Vagina (tissue), 2 donors: ENCODE data around the gene KMT2B. TPM values are rescaled to one million over a fixed set of nuclear protein-coding genes. Genes with fewer than 3 reads are reported as not detected.

ENCODE experiments used
- DNase-seq, 2 donors: peaks; one replicate each; pipeline ENCODE4 v3.0.0-alpha.2; 2017; ENCODE audit errors: extremely low spot score in 2 of 2
- H3K27ac ChIP-seq: fragments of 200-600 bp; sonication (generic); one replicate; pipeline ENCODE4 v1.5.1; 2019
- H3K27me3 ChIP-seq: fragments of 200-600 bp; sonication (generic); one replicate; pipeline ENCODE4 v1.5.1; 2019
- H3K36me3 ChIP-seq, 2 donors: fragments of 200-600 bp; sonication (generic); one replicate each; pipeline ENCODE4 v1.5.1; 2017 to 2019
- H3K4me1 ChIP-seq: fragments of 200-600 bp; sonication (generic); one replicate; pipeline ENCODE4 v1.5.1; 2019
- H3K4me3 ChIP-seq, 2 donors: fragments of 200-600 bp; sonication (generic); 1 replicate in 1 of 2; 2 replicates in 1 of 2; pipeline ENCODE4 v1.5.1; 2016 to 2019
- H3K9me3 ChIP-seq: fragments of 200-600 bp; sonication (generic); one replicate; pipeline ENCODE4 v1.5.1; 2019
- POLR2A ChIP-seq, 2 donors: fragments of 450-650 bp; IDR thresholded peaks; one replicate each; pipeline ENCODE4 v1.6.1; 2017; ENCODE audit warnings: antibody characterized with exemption in 2 of 2, mild to moderate bottlenecking in 2 of 2, moderate library complexity in 2 of 2
- POLR2AphosphoS5 ChIP-seq, 2 donors: sonication (generic); formaldehyde crosslinking; IDR thresholded peaks; one replicate each; pipeline ENCODE4 v1.9.0; 2017; ENCODE audit warnings: antibody characterized with exemption in 2 of 2, mild to moderate bottlenecking in 2 of 2, low read depth in 1 of 2; ENCODE audit not compliant: insufficient read depth in 1 of 2
- intact Hi-C: fragments of 100-400 bp; cut with DNase I; formaldehyde crosslinking; loops from one replicate; pipeline ENCODE4 v1.15.1; 2023
- total RNA-seq: library from RNA; depleted of rRNA; stranded (reverse); fragments of >200 nt; gene quantifications from one replicate; pipeline ENCODE4 v1.2.3, GENCODE V29; 2016
- TF ChIP-seq, protein P1 (sequence below), 3 experiments: fragments of 450-650 bp in 2 of 3; fragments of 200-600 bp in 1 of 3; sonication (generic) in 1 of 3; IDR thresholded peaks; one replicate each; pipeline ENCODE4 v1.5.1; 2017 to 2019; ENCODE audit warnings: antibody characterized with exemption in 3 of 3, mild to moderate bottlenecking in 2 of 3, moderate library complexity in 2 of 3

Gene KMT2B
- total RNA-seq, 1 donor from 2014 or later = 16.0 TPM

- H3K4me1 ChIP-seq = peaks cover 38% of the 10 kb centered on the region
- H3K27me3 ChIP-seq = no peaks in the 10 kb centered on the region
- H3K36me3 ChIP-seq = peaks cover 0 to 4% of the 10 kb centered on the region in 2 donors
- intact Hi-C loops = no loop called here
- H3K27ac ChIP-seq = no peak overlapping the region
- no peak for DNase-seq
- no peak overlapping the region for H3K4me3 ChIP-seq
- TF ChIP-seq POLR2A (IDR thresholded peaks at IDR 0.05) (no peak), POLR2AphosphoS5 (IDR thresholded peaks at IDR 0.05; ENCODE audit: insufficient read depth in 1 of 2, low read depth in 1 of 2) (no peak)
- TF ChIP-seq, protein P1, sequence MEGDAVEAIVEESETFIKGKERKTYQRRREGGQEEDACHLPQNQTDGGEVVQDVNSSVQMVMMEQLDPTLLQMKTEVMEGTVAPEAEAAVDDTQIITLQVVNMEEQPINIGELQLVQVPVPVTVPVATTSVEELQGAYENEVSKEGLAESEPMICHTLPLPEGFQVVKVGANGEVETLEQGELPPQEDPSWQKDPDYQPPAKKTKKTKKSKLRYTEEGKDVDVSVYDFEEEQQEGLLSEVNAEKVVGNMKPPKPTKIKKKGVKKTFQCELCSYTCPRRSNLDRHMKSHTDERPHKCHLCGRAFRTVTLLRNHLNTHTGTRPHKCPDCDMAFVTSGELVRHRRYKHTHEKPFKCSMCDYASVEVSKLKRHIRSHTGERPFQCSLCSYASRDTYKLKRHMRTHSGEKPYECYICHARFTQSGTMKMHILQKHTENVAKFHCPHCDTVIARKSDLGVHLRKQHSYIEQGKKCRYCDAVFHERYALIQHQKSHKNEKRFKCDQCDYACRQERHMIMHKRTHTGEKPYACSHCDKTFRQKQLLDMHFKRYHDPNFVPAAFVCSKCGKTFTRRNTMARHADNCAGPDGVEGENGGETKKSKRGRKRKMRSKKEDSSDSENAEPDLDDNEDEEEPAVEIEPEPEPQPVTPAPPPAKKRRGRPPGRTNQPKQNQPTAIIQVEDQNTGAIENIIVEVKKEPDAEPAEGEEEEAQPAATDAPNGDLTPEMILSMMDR (IDR thresholded peaks at IDR 0.05) = no peak
- H3K9me3 ChIP-seq = no peaks in the 10 kb centered on the region
Measured at GRCh38 chr19:35759697-35760096, 41.9 kb downstream of the KMT2B start.

DNA sequence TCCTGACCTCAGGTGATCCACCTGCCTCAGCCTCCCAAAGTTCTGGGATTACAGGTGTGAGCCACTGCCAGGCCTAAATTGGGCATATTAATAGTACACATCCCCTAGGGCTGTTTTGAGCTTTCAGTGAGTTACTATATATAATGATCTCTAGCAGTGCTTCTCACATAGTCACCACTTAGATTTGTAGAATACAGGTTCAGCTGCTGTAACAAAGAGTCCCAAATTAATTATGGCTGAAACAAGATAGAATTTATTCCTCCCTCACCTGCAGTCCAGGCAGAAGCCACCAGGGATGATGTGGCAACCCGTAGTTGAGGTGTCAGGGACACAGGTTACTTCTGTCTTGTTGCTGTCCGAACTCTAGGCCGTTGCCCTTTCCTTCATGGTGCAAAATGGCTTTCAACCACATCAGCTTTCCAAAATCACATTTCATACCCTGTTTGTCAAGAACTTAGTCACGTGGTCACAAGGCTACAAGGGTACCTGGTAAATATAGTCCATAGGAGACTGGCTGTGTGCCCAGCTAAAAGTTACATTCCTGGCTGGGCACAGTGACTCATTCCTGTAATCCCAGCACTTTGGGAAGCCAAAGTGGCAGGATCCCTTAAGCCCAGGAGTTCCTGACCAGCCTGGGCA, 43.0 kb downstream of the KMT2B start:
- DNase-seq = no peak
- no peaks in the 10 kb centered on the region for H3K9me3 ChIP-seq
- no peaks in the 10 kb centered on the region for H3K27me3 ChIP-seq
- H3K27ac ChIP-seq = no peak overlapping the region
- no peak for TF ChIP-seq POLR2A (IDR thresholded peaks at IDR 0.05)
- TF ChIP-seq POLR2AphosphoS5 (IDR thresholded peaks at IDR 0.05; ENCODE audit: insufficient read depth in 1 of 2, low read depth in 1 of 2) = no peak
- TF ChIP-seq, protein P1 (IDR thresholded peaks at IDR 0.05) = no peak
- H3K4me1 ChIP-seq = peaks cover 29% of the 10 kb centered on the region
- no peak overlapping the region for H3K4me3 ChIP-seq
- H3K36me3 ChIP-seq = peaks cover 0 to 4% of the 10 kb centered on the region in 2 donors
- intact Hi-C loops = no loop called here

GRCh38 chr19:35764432-35765315, 46.9 kb downstream of the KMT2B start:
- no peaks in the 10 kb centered on the region for H3K9me3 ChIP-seq
- intact Hi-C loops = no loop called here
- H3K4me1 ChIP-seq = no peaks in the 10 kb centered on the region
- DNase-seq = no peak
- H3K4me3 ChIP-seq = no peak overlapping the region
- TF ChIP-seq, protein P1 (IDR thresholded peaks at IDR 0.05) = no peak
- TF ChIP-seq POLR2A (IDR thresholded peaks at IDR 0.05) = no peak
- no peak for TF ChIP-seq POLR2AphosphoS5 (IDR thresholded peaks at IDR 0.05; ENCODE audit: insufficient read depth in 1 of 2, low read depth in 1 of 2)
- no peak overlapping the region for H3K27ac ChIP-seq
- no peaks in the 10 kb centered on the region for H3K27me3 ChIP-seq
- H3K36me3 ChIP-seq = peaks cover 0 to 4% of the 10 kb centered on the region in 2 donors

DNA sequence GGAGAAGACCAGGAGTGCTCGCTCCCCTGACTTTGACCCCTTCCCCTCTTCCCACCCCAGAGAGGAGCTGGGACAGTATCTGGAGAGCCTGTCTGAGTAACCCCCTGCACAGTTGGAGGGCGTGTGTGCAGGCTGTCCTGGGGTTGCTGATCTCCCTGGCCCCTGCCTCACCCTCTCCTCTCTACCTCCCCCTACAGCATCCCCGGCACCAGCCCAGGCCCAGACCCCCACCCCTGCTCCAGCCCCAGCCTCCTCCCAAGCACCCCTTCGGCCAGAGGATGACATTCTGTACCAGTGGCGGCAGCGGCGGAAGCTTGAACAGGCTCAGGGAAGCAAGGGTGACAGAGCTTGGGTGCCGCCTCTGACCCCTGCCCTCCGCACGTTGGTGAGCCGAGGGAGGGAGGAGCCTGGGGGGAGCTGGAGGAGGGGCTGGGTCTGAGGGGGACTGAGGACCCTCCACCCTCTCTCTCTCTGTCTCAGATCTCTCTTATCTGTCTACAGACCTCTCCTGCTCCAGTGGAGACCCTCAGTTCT, 48.8 kb downstream of the KMT2B start:
- H3K36me3 ChIP-seq = no peaks in the 10 kb centered on the region
- no peaks in the 10 kb centered on the region for H3K9me3 ChIP-seq
- no peaks in the 10 kb centered on the region for H3K4me1 ChIP-seq
- TF ChIP-seq POLR2A (IDR thresholded peaks at IDR 0.05) (no peak), POLR2AphosphoS5 (IDR thresholded peaks at IDR 0.05; ENCODE audit: insufficient read depth in 1 of 2, low read depth in 1 of 2) (no peak)
- TF ChIP-seq, protein P1 (IDR thresholded peaks at IDR 0.05) = no peak
- intact Hi-C loops = no loop called here
- no peaks in the 10 kb centered on the region for H3K27me3 ChIP-seq
- H3K27ac ChIP-seq = no peak overlapping the region
- H3K4me3 ChIP-seq = no peak overlapping the region
- DNase-seq = no peak
